Measurements from ENCODE around the gene ARHGDIB.

DNA sequence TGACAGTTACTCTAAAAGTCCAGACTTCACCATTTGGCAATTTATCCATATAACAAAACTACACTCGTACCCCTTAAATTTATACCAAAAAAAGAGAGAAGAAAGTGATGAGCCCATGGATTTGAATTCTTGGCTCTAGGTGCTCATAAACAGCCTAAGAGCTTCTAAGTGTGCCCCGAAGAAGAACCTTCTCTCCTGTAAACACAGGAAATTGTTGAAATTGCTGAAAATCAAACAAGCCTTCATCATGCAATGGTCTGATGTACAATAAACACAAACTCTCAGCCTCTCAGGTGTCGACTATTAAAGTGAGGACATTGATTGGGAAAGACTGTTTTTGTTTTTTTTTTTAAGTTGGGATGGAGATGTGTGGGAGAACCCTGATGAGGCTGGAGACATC, 33.2 kb upstream of the ARHGDIB start:
- TF ChIP-seq, protein P1, sequence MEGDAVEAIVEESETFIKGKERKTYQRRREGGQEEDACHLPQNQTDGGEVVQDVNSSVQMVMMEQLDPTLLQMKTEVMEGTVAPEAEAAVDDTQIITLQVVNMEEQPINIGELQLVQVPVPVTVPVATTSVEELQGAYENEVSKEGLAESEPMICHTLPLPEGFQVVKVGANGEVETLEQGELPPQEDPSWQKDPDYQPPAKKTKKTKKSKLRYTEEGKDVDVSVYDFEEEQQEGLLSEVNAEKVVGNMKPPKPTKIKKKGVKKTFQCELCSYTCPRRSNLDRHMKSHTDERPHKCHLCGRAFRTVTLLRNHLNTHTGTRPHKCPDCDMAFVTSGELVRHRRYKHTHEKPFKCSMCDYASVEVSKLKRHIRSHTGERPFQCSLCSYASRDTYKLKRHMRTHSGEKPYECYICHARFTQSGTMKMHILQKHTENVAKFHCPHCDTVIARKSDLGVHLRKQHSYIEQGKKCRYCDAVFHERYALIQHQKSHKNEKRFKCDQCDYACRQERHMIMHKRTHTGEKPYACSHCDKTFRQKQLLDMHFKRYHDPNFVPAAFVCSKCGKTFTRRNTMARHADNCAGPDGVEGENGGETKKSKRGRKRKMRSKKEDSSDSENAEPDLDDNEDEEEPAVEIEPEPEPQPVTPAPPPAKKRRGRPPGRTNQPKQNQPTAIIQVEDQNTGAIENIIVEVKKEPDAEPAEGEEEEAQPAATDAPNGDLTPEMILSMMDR (conservative IDR thresholded peaks at IDR 0.05; ENCODE audit: low read length) = no peak
- TF ChIP-seq EZH2phosphoT487 (IDR thresholded peaks at IDR 0.05; ENCODE audit: borderline replicate concordance, low read depth, low read length) = no peak

Data from OCI-LY7 (cell line).